Limb (tissue), 2 donors: ENCODE results near the gene AMIGO1.
A peak's percentile ranks its signal among the peaks of the same experiment; 100 is the strongest.

Source experiments
- DNase-seq, 2 donors: peaks; one replicate each; pipeline ENCODE4 v3.0.0-alpha.2; 2016; ENCODE audit errors: extremely low spot score in 2 of 2

Gene AMIGO1, protein sequence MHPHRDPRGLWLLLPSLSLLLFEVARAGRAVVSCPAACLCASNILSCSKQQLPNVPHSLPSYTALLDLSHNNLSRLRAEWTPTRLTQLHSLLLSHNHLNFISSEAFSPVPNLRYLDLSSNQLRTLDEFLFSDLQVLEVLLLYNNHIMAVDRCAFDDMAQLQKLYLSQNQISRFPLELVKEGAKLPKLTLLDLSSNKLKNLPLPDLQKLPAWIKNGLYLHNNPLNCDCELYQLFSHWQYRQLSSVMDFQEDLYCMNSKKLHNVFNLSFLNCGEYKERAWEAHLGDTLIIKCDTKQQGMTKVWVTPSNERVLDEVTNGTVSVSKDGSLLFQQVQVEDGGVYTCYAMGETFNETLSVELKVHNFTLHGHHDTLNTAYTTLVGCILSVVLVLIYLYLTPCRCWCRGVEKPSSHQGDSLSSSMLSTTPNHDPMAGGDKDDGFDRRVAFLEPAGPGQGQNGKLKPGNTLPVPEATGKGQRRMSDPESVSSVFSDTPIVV

DNA sequence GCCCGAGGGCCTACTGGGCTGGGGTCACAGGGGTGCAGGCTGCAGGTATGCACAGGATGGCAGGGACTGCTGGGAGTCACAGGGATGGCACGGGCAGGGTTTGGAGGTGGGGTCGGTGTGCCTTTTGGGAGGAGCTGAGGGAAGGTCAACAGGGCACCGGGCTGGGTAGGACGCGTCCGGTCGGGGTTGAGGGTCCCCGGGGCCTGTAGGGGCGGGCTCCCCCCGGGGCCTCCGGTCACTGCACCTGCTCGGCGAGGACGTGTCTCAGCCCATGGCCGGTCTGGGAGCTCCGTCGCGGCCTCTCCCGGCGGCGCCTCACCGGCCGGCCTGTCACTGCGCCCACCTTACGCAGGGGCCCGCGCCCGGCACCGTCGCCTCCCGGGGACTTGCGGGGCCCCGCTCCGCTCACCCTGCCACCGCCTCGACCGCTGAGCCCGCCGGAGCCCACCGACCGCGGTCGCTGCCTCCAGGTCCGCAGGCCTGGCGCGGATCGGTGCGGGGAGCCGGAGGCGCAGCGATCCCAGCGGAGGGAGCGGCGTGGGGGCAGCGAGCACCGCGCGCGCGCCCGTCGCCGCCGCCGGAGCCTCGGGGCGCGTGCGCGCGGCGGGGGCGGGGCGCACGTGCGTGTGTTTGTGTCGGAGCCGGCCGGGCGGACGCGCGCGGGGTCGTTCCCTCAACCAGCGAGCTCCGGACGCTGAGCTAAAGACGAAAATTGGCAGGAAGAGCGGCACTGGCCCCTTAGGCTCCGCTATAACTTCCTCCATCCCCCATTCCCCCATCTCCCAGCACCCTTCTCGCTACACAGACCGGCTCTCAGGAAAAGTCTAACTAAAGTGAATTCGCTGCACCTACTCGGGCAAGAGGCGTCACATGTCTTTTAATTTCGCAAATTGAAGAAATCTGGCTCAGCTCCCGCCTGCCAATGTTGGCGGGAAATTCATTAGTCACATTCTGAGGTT is at the start of gene AMIGO1:
TSS of gene AMIGO1 (minus strand) at position 552 of the 959 bp plus-strand sequence. CDS start 815 bp downstream, outside the sequence.
- DNase-seq = peak; percentile 70 to 83

DNA sequence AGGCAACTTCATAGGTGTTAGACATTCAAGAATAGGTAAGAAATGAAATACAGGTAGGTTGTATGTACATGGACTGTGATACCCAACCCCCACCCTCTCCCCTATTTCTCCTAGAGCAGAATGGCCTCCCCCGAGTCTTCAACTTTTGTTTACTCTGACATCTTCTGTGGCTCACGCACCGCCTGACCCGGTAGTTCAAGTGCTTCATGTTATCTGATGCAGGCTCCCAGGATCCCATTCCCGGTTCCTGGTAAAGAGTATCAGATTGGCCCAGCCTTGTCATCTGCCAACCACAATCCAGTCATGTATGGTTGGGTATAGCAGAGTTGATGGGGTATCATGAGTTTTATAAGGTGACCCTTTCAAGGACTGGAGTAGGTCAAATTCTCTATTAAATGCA is 48.0 kb upstream of the AMIGO1 start:
- DNase-seq = no peak

DNA sequence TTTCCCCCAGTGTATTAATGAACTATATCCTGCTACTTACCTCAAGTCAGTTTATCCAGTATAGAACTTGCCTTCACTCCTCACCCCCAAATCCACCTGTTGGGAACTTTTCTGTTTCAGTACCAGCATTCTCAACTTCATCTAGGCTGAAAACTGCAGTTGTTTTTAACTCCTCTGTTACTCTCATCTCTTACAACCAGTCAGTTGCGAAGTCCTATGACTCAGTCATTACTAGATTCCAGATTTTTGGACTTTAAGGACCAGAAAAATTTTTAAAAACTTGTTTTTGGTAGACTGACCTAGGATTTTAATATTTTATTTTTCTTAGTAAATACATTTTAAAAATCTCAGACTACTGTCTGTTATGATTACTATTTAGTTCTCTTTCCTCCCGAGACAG is 47.0 kb upstream of the AMIGO1 start:
- no peak for DNase-seq

DNA sequence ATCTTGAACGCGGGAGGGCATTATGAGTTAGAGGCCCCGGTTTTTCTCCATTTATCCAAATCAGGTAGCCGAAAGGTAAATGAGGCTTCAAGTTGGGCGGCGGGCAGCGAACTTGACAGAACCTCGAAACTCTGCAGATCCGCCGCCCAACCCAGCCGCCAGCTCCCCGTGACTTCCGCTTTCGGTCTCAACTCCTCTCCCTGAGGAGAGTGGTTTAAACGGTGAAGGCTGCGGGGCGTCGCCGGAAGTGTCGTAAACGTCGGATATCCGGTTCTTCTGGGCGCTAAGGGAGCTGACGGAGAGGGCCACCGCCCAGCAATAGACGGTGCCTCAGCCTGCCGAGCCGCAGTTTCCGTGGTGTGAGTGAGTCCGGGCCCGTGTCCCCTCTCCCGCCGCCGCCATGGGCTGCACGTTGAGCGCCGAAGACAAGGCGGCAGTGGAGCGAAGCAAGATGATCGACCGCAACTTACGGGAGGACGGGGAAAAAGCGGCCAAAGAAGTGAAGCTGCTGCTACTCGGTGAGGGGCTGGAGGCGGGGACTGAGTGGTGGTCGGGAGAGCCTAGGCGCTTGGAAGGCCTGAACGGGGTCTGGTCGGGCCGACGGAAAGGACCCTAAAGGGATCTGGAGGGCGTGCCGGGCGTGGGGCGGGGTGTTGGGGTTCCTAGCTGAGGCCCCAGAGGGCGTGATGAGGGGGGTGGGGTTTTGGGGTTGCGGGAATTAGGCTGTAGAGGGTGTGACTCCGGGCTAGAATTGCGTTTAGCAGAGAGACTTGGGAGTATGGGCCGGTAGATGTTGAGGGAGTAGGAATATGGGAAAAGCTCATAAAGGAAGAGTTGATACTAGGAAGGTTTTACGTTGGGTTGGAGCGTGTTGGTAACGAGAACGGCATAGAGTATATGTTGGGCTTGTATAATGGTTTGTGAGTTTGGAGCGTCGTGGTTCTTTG is 39.1 kb upstream of the AMIGO1 start, which contains the start of gene GNAI3:
TSS of gene GNAI3 (plus strand) at position 295 of the 947 bp plus-strand sequence. CDS start at position 401, 106 bp downstream.
- peak; percentile 94 to 95 for DNase-seq

DNA sequence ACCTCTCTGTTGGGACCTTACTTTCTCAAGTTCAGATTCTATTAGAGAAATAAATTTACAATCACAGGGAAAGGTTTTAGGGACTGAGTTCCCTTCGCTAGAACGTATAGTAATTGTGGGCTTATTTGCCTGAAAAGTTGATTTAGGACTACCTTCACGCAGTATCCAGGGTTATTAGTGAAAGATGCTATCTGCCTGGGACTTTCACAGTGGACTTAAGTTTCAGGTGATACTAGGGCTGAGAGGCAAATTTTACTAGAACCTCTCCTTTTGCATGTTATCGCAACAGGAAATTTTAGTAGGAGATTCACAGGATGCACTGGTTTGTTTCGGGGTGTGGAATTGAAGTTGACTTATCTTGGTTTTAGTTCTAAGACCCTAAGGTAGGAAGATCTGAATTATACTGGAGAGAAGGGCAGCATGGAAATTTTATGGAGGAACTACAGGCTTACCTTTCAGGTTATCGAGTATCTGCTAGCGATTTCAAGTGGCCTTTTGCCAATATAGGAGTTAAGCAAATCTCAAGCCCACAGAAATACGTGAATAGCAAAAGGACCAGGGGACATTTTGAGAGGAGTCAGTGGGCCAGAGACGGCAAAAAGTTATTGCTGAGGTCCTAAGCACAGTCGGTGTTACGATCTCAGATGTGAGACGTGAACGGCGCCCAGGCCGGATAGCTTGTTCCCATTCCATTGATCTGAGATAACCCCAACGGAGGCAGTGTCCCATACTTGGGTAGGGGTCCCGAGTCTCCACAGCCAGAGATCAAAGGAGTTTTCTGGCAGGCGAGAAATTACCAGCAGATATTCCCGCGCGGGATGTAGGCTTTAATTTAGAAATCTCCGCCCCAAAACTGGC is 38.2 kb upstream of the AMIGO1 start:
- DNase-seq = no peak

DNA sequence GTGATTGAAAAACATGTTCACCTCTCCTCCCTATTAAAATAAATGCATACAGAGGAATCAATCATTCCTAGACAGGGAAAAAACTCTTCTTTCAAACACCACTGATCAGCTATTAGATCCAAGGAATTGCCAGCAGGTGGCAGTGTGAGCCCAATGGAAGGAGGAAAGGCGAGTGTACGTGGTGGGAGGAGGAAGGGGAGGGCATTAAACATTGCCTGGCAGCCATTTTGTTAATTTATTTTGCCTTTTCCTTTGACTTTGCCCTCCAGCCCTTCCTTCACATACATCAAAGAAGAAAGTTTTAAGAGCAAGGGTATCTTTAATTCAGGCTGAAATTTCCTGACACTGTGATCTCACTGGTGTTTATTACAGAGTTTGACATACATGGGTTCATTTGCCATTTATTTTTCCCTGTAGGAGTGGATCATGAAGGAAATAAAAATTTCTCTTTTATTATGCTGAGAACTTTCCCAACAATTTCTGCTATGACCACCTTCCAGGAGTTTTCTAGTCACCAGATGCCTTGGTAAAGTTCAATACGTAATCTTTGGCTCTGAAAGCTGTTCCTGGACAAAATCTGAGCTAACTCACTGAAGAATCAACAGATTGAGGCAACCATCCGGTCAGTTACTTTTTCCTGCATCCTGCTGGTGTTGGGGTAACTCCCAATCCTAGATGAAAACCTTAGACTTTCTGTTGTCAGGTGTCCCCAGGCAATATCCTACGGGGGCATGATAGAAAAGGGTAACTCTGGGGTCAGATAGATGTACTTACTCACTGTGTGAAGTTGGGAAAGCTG is 37.0 kb upstream of the AMIGO1 start:
- DNase-seq = peak; percentile 92 to 95

DNA sequence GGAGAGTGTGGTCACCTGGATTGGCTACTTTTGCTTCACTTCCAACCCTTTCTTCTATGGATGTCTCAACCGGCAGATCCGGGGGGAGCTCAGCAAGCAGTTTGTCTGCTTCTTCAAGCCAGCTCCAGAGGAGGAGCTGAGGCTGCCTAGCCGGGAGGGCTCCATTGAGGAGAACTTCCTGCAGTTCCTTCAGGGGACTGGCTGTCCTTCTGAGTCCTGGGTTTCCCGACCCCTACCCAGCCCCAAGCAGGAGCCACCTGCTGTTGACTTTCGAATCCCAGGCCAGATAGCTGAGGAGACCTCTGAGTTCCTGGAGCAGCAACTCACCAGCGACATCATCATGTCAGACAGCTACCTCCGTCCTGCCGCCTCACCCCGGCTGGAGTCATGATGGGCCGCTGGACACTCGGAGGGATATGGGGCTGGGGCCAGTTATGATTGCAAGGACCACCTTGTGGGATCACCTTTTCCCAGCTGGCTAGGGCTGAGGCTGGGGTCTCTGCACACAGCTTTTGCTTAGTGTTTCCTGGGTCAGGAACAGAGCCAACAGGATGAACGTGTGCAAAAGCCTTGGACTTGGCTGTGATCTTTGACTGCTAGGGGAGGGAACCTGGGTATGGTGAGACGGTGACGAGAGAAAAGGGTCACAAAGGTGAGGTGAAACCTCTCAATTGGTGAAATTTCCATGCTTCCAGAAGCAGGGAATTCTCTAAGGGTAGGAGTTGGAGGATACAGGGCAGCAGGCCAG is 34.6 kb upstream of the AMIGO1 start:
- DNase-seq = no peak

DNA sequence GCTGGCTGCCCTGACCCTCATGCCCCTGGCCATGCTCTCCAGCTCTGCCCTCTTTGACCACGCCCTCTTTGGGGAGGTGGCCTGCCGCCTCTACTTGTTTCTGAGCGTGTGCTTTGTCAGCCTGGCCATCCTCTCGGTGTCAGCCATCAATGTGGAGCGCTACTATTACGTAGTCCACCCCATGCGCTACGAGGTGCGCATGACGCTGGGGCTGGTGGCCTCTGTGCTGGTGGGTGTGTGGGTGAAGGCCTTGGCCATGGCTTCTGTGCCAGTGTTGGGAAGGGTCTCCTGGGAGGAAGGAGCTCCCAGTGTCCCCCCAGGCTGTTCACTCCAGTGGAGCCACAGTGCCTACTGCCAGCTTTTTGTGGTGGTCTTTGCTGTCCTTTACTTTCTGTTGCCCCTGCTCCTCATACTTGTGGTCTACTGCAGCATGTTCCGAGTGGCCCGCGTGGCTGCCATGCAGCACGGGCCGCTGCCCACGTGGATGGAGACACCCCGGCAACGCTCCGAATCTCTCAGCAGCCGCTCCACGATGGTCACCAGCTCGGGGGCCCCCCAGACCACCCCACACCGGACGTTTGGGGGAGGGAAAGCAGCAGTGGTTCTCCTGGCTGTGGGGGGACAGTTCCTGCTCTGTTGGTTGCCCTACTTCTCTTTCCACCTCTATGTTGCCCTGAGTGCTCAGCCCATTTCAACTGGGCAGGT is 33.9 kb upstream of the AMIGO1 start:
- DNase-seq = no peak

DNA sequence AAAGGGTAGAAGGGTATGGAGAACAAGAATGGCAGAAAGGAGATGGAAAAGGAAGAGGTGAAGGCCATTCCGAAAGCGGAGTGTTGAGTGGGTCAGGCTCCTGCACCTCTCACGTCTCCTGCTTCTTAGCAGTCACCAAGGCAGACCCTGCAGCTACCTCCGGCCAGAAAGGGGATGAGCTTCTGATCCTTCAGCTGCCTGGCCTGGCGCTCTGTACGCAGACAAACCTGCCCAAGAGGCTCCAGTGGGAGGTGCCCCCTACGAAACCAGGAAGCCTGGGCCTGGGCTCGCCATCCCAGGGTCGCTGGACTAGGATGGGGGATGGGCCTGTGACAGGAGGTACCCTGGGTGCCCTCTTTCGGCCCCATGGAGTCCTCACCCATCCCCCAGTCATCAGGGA is 33.1 kb upstream of the AMIGO1 start:
- DNase-seq = no peak

DNA sequence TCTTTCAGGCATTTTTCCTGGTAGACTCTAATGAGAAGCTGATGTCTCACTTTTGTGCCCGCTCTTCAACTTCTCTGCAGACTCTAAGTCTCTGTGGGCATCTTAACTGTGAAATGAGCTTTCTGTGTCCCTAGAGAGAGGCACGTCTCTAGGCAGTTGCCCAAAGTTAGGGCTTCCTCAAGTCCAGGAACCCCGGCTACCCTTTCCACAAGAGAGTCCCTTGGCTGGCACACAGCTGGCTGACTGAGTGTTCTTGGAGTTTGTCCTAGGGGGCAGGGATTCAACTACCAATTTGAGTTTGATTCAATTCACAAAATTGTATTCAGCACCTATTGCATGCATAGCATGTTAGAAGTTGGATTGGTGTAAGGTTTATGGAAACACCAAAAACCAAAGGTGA is 31.6 kb upstream of the AMIGO1 start:
- no peak for DNase-seq

DNA sequence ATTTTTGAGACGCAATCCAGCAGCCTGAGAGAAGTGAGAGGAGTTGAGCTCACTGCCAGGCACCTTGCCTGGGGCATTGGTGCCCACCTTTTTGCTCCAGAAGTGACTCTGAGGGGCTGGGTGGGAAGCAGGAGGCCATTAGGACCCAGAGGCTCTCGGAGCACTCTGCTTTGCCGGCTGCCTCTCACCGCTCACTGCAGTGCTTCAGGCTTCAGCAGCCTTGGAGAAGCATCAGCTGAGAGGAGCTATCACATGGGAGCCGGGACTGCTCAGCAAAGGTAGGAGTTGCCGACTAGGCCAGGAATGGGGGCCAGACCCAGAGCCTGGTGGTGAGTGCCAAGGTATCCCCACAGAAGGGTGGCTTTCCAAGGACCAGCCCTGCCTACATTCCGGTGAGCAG is 30.1 kb upstream of the AMIGO1 start, which contains the start of gene GPR61:
TSS of gene GPR61 (plus strand) at position 197 of the 400 bp plus-strand sequence. CDS start 3,151 bp downstream, outside the sequence.
- DNase-seq = no peak

DNA sequence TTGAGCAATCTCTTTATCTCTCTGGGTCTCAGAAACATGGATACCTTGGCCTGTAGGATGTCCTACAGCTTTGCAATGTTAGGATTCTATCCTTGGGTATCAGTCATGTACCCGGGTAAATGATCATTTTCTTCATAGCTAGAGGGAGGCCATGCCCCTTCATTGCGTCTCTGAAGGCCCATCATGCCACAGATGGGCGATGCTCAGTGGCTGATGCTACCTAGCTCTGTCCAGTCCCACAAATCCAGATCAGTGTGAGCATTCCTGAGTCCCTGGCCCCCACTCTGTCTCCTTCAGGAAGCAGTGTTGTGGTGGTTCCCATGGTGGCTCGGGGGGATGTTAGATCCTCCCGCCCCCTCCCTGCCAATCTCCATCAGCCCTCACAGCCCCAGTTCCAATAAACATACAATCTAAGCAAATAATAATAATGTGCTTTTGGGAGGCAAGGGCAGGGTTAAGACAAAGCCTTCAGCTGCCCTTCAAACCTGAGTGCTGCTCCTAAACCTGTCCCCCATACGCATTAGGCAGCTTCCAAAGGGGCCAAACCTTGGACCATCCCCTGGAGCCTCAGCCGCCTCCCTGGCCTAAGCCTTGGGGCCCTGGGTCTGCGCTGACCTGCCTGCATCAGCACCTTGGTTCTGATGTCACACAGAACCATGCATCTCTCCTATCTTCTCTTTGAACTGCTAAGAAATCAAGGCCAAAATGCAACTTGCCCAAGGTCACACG is 29.5 kb upstream of the AMIGO1 start:
- no peak for DNase-seq

DNA sequence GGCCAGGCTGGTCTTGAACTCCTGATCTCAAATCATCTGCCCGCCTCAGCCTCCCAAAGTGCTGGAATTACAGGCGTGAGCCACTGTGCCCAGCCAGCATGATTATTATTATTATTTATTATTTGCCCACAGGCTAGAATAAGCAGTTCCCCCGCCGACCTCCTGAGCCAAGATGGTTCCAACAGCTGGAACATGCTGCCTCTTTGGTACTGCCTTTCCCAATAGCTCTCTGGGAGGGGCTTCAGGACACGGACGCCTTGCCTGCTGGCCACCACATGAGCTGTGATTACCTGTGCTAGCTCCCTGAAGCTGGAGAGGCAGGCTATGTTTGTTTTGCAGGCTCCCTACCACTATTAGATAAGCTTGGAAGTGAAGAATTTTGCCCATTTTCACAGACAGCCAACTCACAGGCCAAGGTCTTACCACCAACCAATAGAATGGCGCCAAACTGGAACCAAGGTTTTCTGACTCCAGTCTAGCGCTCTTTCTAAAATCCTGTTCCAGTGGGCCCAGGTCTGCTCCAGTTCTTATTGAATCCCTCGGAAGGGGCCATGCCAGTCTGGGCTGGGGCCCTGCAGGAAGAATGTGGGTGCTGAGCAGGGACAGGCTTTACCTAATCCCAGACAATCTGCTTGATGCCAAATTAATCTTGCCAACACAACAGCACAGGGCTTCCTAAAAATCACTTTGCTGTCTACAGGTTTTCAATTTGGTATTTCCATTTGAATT is 28.1 kb upstream of the AMIGO1 start:
- DNase-seq = no peak

DNA sequence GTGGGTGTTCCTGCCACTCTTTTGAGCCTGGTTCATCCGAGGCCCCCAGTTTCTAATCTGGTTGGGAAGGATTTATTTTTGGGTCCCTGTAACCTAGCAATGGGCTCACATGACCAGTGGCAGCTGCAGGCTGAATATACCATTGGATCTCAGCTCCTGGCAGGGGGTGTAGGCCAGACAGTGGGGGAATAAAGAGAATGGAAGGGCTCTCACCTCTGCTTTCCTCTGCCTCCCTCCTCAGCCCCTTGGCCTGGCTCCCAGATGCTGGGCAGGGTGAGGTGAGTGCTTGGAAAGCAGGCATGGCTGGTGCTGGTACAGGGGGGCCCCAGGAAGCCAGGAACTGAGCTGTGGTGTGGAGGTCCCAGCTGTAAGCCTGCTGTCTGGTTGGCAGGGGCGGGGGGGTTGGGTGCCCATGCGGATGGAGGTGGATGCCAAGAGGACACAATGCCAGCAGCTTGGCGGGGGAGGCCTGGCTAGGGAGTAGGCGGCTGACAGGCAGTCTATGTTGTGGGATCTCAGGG is 26.5 kb upstream of the AMIGO1 start:
- peak in 1 of 2 donors; percentile 52 for DNase-seq

DNA sequence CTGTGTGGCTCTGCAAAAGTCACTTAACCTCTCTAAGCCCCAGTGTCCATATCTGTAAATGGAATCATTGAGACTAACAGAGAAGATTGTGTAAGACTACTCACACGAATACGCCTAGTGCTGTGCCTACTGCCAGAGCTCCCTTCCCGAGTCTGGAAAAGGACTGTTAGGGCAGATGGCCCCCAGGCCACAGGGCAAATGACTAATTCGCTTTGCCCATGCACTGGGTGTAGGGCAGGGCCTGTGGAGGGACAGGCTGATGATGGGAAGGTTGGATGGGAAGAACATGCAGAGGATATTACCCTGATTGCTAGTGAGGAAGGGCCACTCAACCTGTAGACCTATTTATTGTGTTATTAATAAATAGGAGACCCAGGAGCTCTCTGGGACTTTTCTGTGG is 26.0 kb upstream of the AMIGO1 start:
- DNase-seq = no peak

DNA sequence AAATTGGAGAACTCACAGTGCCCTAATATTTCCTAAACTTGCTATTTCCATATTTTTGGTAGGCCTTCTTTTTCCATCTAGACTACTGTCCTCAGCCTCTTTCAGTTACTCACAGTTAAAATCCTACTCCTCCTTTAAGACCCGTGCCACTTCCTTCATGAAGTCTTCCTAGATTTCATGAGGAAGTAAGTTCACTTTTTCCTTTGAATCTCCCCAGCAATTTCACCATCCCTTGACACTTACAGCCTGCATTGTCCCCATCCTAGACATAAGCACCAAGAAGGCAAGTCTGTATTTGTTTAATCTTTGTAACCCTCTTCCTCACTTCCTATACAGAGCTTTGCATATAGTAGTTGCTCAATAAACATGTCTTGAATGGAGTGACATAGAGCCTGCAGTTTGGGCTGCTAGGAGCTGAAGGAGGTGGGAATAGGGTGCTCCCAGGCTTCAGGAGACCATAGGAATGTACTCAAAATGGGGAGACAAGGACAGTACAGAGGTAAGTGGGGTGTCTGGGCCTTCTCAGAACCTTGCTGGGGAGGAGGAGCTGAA is 24.9 kb upstream of the AMIGO1 start:
- no peak for DNase-seq
